ENCODE results near the gene GHRH.

GRCh38 chr20:37290158-37290810, 28.7 kb upstream of the GHRH start:
- TF ChIP-seq CTCF (IDR thresholded peaks at IDR 0.05) (no peak), POLR2A (IDR thresholded peaks at IDR 0.05) (no peak)
